Keratinocyte (primary cell): ENCODE measurements around the gene PPM1H.

Experiments
- CTCF ChIP-seq, 3 experiments: IDR thresholded peaks in 1 of 3; conservative IDR thresholded peaks in 1 of 3; optimal IDR thresholded peaks in 1 of 3; 2 replicates in 2 of 3; 3 replicates in 1 of 3; pipeline versions ENCODE3 to v1.5.1; 2011; ENCODE audit warnings: low read length in 3 of 3, mild to moderate bottlenecking in 3 of 3, moderate library complexity in 2 of 3, control low read depth in 1 of 3, inconsistent platforms in 1 of 3; ENCODE audit not compliant: insufficient read depth in 2 of 3; ENCODE audit errors: extremely low read depth in 1 of 3
- EZH2 ChIP-seq: IDR thresholded peaks from one replicate; pipeline ENCODE4 v1.6.1; 2012; ENCODE audit warnings: inconsistent platforms, mild to moderate bottlenecking, low read length, moderate library complexity

- TF ChIP-seq CTCF (optimal IDR thresholded peaks at IDR 0.05 in 1 of 3, IDR thresholded peaks at IDR 0.05 in 1 of 3, conservative IDR thresholded peaks at IDR 0.05 in 1 of 3; ENCODE audit: extremely low read depth in 1 of 3, insufficient read depth in 2 of 3, low read length in 3 of 3) = no peak
- no peak for TF ChIP-seq EZH2
These were observed 233.5 kb downstream of the PPM1H start for GRCh38 chr12:62701492-62701891.
